Parathyroid adenoma (tissue), 2 donors: Measurements from ENCODE around the gene GFOD2.

Experiments
- H2AFZ ChIP-seq: fragments of 300-600 bp; sonication (generic); one replicate; pipeline ENCODE4 v1.7.0; 2017; ENCODE audit warnings: antibody characterized with exemption, mild to moderate bottlenecking
- H3K27ac ChIP-seq: fragments of 300-600 bp; sonication (generic); one replicate; pipeline ENCODE4 v1.7.0; 2017
- H3K27me3 ChIP-seq: fragments of 300-600 bp; sonication (generic); one replicate; pipeline ENCODE4 v1.7.0; 2017; ENCODE audit warnings: low read length; ENCODE audit not compliant: control insufficient read depth, insufficient read depth
- H3K36me3 ChIP-seq: fragments of 300-600 bp; sonication (generic); one replicate; pipeline ENCODE4 v1.7.0; 2017; ENCODE audit warnings: low read length; ENCODE audit not compliant: control insufficient read depth, insufficient read depth
- H3K4me1 ChIP-seq: fragments of 300-600 bp; sonication (generic); one replicate; pipeline ENCODE4 v1.7.0; 2017; ENCODE audit warnings: control low read depth
- H3K4me2 ChIP-seq: fragments of 300-600 bp; sonication (generic); one replicate; pipeline ENCODE4 v1.7.0; 2017; ENCODE audit warnings: low read length
- H3K4me3 ChIP-seq: fragments of 300-600 bp; sonication (generic); one replicate; pipeline ENCODE4 v1.7.0; 2017; ENCODE audit warnings: low read depth, low read length
- H3K79me2 ChIP-seq: fragments of 300-600 bp; sonication (generic); one replicate; pipeline ENCODE4 v1.7.0; 2017; ENCODE audit warnings: control low read depth
- H3K9ac ChIP-seq: fragments of 300-600 bp; sonication (generic); one replicate; pipeline ENCODE4 v1.7.0; 2017; ENCODE audit warnings: mild to moderate bottlenecking
- H3K9me3 ChIP-seq: fragments of 300-600 bp; sonication (generic); one replicate; pipeline ENCODE4 v1.7.0; 2017; ENCODE audit warnings: low read length; ENCODE audit not compliant: control insufficient read depth
- CTCF ChIP-seq: fragments of 300-600 bp; sonication (generic); IDR thresholded peaks from one replicate; pipeline ENCODE4 v1.7.0; 2017; ENCODE audit warnings: antibody characterized with exemption, mild to moderate bottlenecking
- donor health status: primary hyperparathyroidism.

The GFOD2 gene

DNA sequence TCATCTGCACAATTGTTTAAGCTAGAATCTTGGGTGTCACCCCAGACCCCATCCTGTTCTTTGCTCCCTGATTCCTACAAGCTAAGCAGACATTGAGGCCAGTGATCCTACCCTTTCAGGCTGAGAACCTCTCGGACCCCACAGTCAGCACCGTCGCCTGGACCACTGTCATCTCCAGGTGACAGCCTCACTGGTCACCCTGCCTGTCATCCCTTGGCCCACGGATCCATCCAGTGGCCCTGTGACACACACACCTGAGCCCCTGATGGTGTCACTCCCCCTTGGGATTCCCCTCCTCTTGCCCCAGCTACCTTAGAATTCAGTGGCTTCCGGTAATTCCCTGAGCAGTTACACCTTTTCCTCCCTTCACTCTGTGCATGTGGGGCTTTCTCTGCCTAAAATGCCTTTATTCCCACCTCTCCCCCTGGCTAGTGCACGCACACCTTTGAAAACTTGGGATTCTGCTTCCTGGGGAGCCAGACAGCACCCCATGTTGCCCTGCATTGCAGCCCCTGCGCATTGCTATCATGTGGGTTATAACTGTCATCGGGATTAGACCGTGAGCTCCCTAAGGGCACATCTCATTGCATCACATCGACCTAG lies 49.5 kb downstream of the GFOD2 start:
- no peak for TF ChIP-seq CTCF
- H3K4me2 ChIP-seq, result no peak overlapping the region
- H3K27me3 ChIP-seq, result no peaks in the 10 kb centered on the region
- H3K36me3 ChIP-seq, result no peaks in the 10 kb centered on the region
- H3K4me1 ChIP-seq, result peaks cover 19% of the 10 kb centered on the region
- H2AFZ ChIP-seq, result no peak overlapping the region
- H3K4me3 ChIP-seq, result no peak overlapping the region
- H3K27ac ChIP-seq, result no peak overlapping the region
- H3K9me3 ChIP-seq, result no peaks in the 10 kb centered on the region
- H3K79me2 ChIP-seq, result no peaks in the 10 kb centered on the region
- H3K9ac ChIP-seq, result no peak overlapping the region

DNA sequence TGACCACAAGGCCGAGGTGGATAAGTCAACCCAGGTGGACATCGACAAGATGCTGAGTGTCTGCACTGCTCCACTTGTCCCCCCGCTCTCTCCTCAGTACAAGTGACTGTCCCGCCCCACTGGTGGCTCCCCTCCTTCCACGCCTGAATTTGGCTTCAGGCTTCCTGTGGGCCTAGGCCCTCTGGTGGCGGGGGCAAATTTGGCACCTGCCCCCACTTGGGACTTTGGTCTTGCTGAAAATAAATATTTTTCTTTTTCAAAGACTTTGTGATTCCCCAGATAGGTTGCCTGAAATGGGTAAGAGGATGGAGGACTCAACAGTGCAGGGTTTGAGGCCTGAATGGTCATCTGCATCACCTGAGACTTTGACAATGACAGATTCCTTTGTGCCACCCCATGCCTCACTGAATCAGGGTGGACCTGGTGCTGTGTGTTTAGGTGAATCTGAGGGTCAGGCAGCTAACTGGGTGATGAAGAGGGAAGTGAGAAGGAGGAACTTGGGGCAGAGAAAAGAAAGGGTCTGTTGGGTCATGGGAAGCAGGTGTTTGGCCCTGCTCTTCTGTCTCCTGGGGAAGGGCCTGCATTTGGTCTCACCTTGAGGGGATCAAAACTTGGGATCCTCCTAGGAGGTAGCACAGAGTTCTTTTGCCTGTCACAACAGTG lies 50.5 kb downstream of the GFOD2 start:
- Histone ChIP-seq H2AFZ (peak overlapping the region; percentile 99), H3K4me2 (no peak overlapping the region), H3K27ac (peak overlapping the region; percentile 90), H3K4me3 (no peak overlapping the region), H3K79me2 (no peaks in the 10 kb centered on the region), H3K36me3 (no peaks in the 10 kb centered on the region), H3K27me3 (no peaks in the 10 kb centered on the region), H3K9me3 (no peaks in the 10 kb centered on the region), H3K4me1 (peaks cover 17% of the 10 kb centered on the region), H3K9ac (no peak overlapping the region)
- TF ChIP-seq CTCF, result no peak

DNA sequence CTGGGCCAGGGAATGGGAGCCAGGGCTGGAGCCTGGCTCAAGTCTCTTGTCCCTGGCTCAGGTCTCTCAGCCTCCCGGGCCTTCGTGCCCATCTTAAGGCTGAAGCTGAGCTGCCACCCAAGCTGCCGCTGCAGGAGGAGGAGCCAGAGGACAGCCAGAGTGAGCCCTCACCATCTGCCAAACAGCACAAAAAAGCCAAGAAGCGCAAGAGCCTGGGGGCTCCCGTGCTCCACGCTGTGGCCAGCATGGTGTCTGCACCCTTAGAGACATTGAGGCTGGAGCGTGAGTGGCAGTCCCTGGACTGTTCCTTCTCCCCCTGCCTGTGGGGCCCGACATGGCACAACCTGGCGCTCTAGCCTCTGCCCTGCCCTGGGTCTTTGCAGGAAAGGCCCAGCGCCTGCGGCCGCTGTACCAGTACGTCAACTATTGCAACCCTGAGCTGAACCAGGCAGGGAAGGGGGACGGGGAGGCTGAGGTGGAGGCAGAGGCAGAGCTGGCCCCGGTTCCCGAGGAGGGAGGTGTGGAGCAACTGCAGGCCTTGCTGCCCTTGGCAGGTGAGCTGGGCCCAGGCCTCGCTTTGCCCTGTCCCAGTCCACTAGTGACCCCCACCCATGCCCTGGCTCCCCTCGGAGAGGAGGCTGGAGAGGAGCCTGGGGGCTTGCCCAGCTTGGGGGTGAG lies 51.2 kb downstream of the GFOD2 start:
- Histone ChIP-seq H3K27ac (peak overlapping the region; percentile 90), H3K4me1 (peaks cover 17% of the 10 kb centered on the region), H3K36me3 (no peaks in the 10 kb centered on the region), H3K9me3 (no peaks in the 10 kb centered on the region), H2AFZ (peak overlapping the region; percentile 99), H3K4me3 (peak overlapping the region; percentile 84), H3K27me3 (no peaks in the 10 kb centered on the region), H3K79me2 (no peaks in the 10 kb centered on the region), H3K4me2 (peak overlapping the region; percentile 92), H3K9ac (no peak overlapping the region)
- TF ChIP-seq CTCF, result peak; percentile 96

DNA sequence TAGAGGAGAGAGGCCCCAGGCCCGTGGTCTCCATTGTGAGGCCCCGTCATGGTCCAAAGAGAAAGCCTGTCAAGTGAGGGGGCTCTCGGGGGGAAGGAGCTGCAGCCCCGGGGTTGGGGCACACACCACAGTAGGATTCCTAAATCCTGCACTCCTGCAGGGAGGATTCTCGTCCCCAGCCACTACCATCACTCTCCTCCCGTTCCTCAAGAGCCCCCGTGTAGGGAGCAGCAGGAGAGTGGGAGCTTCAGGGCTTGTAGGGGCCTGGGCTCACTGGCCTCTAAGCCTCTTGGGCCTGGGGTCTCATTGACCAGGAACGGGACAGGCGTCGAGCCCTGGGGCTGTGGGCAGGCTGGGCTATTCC lies 51.7 kb downstream of the GFOD2 start:
- Histone ChIP-seq H3K4me3 (peak overlapping the region; percentile 84), H3K79me2 (no peaks in the 10 kb centered on the region), H2AFZ (peak overlapping the region; percentile 99), H3K27ac (peak overlapping the region; percentile 90), H3K9ac (peak overlapping the region; percentile 97), H3K36me3 (no peaks in the 10 kb centered on the region), H3K9me3 (no peaks in the 10 kb centered on the region), H3K4me1 (peaks cover 17% of the 10 kb centered on the region), H3K4me2 (peak overlapping the region; percentile 92), H3K27me3 (no peaks in the 10 kb centered on the region)
- TF ChIP-seq CTCF, result no peak
